Erythroblast (primary cell): Measurements from ENCODE around the gene ACTR8.
A peak's percentile ranks its signal among the peaks of the same experiment; 100 is the strongest.
"Not testable (repeated sequence)": the region's sequence is repeated elsewhere in the genome, so short reads cannot be mapped to it uniquely, and the experiment has no call there.

ENCODE experiments used
- DNase-seq, 2 experiments: peaks; one replicate each; lab custom pipeline; 2025; lab: John Stamatoyannopoulos, UW
- GATA1 ChIP-seq: IDR thresholded peaks from 2 replicates; pipeline ENCODE4 v1.6.1; 2011; ENCODE audit warnings: low read depth, mild to moderate bottlenecking, control low read depth, low read length, moderate library complexity
- POLR2A ChIP-seq: IDR thresholded peaks from 2 replicates; pipeline ENCODE4 v1.6.1; 2011; ENCODE audit warnings: mild to moderate bottlenecking, low read length

The ACTR8 gene, protein sequence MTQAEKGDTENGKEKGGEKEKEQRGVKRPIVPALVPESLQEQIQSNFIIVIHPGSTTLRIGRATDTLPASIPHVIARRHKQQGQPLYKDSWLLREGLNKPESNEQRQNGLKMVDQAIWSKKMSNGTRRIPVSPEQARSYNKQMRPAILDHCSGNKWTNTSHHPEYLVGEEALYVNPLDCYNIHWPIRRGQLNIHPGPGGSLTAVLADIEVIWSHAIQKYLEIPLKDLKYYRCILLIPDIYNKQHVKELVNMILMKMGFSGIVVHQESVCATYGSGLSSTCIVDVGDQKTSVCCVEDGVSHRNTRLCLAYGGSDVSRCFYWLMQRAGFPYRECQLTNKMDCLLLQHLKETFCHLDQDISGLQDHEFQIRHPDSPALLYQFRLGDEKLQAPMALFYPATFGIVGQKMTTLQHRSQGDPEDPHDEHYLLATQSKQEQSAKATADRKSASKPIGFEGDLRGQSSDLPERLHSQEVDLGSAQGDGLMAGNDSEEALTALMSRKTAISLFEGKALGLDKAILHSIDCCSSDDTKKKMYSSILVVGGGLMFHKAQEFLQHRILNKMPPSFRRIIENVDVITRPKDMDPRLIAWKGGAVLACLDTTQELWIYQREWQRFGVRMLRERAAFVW

GRCh38 chr3:53881691-53882593, at the start of gene ACTR8:
ACTR8 (minus strand) TSS chr3:53882152; CDS start chr3:53882101, 51 bp downstream.
- TF ChIP-seq GATA1: no peak
- TF ChIP-seq POLR2A: peak; percentile 79
- DNase-seq: peak; percentile 87 to 90

DNA sequence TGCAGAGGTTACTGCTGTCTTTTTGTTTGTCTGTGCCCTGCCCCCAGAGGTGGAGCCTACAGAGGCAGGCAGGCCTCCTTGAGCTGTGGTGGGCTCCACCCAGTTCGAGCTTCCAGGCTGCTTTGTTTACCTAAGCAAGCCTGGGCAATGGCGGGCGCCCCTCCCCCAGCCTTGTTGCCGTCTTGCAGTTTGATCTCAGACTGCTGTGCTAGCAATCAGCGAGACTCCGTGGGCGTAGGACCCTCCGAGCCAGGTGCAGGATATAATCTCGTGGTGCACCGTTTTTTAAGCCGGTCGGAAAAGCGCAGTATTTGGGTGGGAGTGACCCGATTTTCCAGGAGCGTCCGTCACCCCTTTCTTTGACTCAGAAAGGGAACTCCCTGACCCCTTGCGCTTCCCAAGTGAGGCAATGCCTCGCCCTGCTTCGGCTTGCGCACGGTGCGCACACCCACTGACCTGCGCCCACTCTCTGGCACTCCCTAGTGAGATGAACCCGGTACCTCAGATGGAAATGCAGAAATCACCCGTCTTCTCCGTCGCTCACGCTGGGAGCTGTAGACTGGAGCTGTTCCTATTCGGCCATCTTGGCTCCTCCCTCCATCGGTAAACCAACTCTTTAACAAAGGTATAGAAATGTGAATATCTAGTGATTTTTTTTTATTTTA, 45.4 kb upstream of the ACTR8 start:
- not testable (repeated sequence) for DNase-seq

GRCh38 chr3:53921296-53921695, 39.3 kb upstream of the ACTR8 start:
- TF ChIP-seq POLR2A: no peak
- TF ChIP-seq GATA1: no peak
- DNase-seq: peak; percentile 3 to 32

- TF ChIP-seq GATA1: no peak
- no peak for TF ChIP-seq POLR2A
- DNase-seq: no peak
These were observed 37.8 kb upstream of the ACTR8 start for GRCh38 chr3:53919741-53920140.

- DNase-seq: no peak
These were observed 31.4 kb upstream of the ACTR8 start for GRCh38 chr3:53913401-53913800.

DNA sequence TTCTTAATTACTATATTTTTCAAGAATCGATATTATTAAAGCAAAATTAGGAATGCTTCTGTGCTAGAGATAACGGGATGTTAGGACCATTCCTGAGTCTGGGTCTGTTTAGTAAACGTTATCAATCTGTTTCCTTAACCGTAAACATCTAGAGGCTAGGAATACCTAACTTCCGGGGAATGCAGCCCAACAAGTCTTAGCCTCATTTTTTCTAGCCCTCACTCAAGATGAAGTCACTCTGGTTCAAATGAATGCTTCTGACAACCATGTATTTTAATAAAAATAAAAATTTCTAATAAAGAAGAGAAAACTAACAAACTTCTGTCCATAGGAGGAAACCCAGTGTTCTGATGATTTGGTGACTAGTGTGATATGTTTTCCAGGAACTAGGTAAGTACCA, 20.8 kb upstream of the ACTR8 start:
- no peak for DNase-seq
- no peak for TF ChIP-seq GATA1
- TF ChIP-seq POLR2A: no peak

More at GRCh38 chr3:53913401-53913800, 31.4 kb upstream of the ACTR8 start:
- TF ChIP-seq GATA1 (no peak), POLR2A (no peak)

GRCh38 chr3:53902067-53902466, 20.1 kb upstream of the ACTR8 start:
- TF ChIP-seq GATA1 (no peak), POLR2A (no peak)
- DNase-seq: no peak

DNA sequence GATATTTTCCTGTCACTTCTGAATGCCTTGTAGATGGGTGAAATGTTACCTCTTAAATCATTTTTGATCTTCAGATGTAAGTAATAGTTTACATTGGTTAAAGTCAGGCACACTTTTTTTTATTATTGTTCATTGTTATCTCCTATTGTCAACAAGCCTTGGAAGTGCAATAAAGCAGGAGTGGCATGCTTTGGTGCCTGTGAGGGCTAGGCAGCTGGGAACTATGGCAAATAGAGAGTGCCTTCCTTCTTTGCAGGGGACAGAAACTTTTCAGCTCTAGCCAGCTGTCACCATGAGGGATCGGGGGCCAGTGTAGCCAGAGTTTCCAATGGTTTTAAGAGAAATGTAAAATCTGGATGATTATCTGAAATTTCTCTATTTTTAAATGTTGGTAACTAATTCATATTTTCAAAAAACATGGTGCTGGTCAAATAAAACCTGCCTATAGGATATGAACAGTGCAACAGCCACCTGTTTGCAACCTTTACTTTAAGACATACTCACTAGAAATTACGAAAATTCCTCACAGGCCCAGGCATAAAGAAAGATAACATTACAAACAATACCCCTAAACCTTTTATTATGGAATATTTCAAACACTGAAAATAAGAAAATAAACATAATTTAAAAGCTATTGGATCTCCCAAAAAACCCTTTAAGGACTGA, 18.8 kb upstream of the ACTR8 start:
- no peak for TF ChIP-seq GATA1
- no peak for TF ChIP-seq POLR2A
- no peak for DNase-seq

DNA sequence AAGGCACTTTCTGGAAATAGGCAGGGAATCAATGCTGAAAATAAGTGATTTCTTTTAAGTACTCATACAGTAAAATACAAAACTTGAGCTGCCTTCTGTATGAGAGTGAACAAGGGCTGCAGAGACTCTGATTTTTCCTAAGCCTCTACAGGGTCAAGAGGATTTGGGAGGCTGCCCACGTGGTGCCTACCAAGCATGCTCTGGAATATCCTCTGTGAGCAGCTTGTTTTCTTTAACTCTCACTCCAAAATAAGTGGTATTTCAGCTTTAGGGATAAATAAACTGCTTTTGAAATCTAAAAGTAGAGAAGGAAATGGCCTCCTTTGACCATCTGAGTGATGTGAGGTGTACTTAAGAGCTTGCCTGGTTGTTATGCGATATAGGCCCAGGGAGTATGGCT, 17.8 kb upstream of the ACTR8 start:
- no peak for DNase-seq
- TF ChIP-seq GATA1 (no peak), POLR2A (no peak)

- TF ChIP-seq GATA1: no peak
- no peak for TF ChIP-seq POLR2A
These were observed 10.3 kb upstream of the ACTR8 start for GRCh38 chr3:53892286-53892637.

DNA sequence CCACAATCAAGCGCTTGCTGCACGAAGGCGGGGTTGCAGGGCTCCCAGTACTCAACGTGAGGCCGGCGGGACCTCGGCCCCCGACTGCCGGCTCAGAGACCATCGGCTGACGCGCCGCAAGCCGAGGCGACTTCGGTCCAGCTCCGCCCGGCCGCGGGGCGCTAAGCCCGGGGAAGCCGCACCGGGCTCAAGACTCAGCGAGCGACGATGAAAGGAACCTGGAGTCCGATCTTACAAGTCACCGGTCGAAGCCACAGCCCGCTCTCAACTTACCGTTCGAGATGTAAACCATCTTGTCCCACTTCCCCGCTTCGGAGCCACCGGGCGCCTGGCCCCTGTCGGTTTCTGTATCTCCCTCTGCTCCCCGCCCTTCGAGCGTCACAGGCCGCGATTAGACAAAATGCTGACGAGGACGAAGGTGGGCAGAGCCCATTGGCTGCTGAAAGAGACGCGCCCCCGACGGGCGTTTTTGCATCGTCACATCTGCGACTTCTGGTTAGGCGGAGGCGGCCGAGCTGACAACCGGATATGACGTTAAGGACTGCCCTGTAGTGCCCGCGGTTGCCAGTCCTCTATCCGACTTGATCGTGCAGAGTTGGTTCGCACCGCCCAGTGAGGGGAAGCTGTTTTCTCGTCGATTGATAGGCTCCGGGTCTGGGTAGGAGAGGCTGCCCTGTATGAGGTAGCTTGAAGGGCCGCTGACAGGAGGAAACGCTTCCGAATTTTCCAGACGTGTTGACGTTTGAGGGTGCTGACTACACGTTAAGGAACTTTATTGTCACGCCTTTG, 9.7 kb upstream of the ACTR8 start, which contains the start of gene SELENOK:
Gene SELENOK, minus strand, starts transcription at position 363 of the 789 bp plus-strand sequence.
- DNase-seq: peak; percentile 100
- TF ChIP-seq GATA1: no peak
- peak; percentile 99 for TF ChIP-seq POLR2A

More at GRCh38 chr3:53892286-53892637, 10.3 kb upstream of the ACTR8 start:
- no peak for DNase-seq
